ENCODE measurements around the gene CUL5.

DNA sequence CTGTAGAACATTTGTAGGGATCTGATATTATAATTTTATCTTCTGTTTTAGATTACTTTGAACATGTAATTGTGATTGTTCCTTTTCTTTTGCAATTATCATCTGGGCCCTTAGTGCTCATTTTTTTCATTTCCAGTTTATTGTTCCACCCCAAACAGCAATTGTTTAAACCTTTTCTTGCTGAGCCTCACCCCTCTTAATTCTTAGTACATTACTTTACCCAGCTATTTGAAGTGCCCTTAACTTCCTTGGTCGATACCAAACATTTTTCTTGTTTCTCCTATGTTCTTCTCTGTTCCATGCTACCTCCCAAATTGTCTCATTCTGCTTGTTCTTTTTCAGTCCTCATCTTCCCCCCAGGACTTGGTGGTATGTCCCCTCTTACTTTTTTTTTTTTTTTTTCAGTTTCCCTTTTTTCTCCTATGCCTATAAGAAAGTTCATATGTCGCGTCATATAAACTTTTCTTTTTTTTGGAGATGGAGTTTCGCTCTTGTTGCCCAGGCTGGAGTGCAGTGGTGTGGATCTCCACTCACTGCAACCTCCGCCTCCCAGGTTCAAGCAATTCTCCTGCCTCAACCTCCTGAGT is 3.5 kb downstream of the CUL5 start:
- no peak for TF ChIP-seq EZH2 (IDR thresholded peaks at IDR 0.05; ENCODE audit: low read length, unreplicated experiment)
- TF ChIP-seq, protein P1, sequence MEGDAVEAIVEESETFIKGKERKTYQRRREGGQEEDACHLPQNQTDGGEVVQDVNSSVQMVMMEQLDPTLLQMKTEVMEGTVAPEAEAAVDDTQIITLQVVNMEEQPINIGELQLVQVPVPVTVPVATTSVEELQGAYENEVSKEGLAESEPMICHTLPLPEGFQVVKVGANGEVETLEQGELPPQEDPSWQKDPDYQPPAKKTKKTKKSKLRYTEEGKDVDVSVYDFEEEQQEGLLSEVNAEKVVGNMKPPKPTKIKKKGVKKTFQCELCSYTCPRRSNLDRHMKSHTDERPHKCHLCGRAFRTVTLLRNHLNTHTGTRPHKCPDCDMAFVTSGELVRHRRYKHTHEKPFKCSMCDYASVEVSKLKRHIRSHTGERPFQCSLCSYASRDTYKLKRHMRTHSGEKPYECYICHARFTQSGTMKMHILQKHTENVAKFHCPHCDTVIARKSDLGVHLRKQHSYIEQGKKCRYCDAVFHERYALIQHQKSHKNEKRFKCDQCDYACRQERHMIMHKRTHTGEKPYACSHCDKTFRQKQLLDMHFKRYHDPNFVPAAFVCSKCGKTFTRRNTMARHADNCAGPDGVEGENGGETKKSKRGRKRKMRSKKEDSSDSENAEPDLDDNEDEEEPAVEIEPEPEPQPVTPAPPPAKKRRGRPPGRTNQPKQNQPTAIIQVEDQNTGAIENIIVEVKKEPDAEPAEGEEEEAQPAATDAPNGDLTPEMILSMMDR (conservative IDR thresholded peaks at IDR 0.05; ENCODE audit: low read depth, low read length): no peak

Measured in PC-3 (cell line).